Stimulated activated CD4-positive, alpha-beta T cell treated with anti-CD3 and anti-CD28 coated beads, Interleukin-12 subunit alpha, Interleukin-12 subunit beta, amount 100 ng/mL, for 48 hours (primary cell): Measurements from ENCODE around the gene LYZL2.
"Not testable (repeated sequence)": the region's sequence is repeated elsewhere in the genome, so short reads cannot be mapped to it uniquely, and the experiment has no call there.

Experiments
- DNase-seq, 3 donors: peaks; one replicate each; pipeline ENCODE4 v3.0.0-alpha.2; 2020; ENCODE audit warnings: low read depth in 2 of 3, low spot score in 1 of 3

Gene LYZL2

GRCh38 chr10:30596013-30596412 lies 33.5 kb downstream of the LYZL2 start:
- DNase-seq, result no peak

GRCh38 chr10:30594077-30594476 lies 35.5 kb downstream of the LYZL2 start:
- DNase-seq, result no peak

- not testable (repeated sequence) for DNase-seq
Observed at GRCh38 chr10:30592770-30593169, 36.8 kb downstream of the LYZL2 start.

GRCh38 chr10:30591249-30591670 lies 38.3 kb downstream of the LYZL2 start:
- DNase-seq, result peak in 2 of 3 donors; percentile 11 to 49

GRCh38 chr10:30589441-30589840 lies 40.1 kb downstream of the LYZL2 start:
- DNase-seq, result no peak

- DNase-seq, result no peak
Observed at GRCh38 chr10:30587522-30588031, 42.0 kb downstream of the LYZL2 start.

- no peak for DNase-seq
Observed at GRCh38 chr10:30586828-30587227, 42.7 kb downstream of the LYZL2 start.

GRCh38 chr10:30583778-30584415 lies 45.7 kb downstream of the LYZL2 start:
- DNase-seq, result no peak

GRCh38 chr10:30581779-30582380 lies 47.7 kb downstream of the LYZL2 start:
- DNase-seq, result peak in 1 of 3 donors; percentile 37

- no peak for DNase-seq
Observed at GRCh38 chr10:30580676-30581075, 48.9 kb downstream of the LYZL2 start.

- no peak for DNase-seq
Observed at GRCh38 chr10:30580241-30580640, 49.3 kb downstream of the LYZL2 start.

- no peak for DNase-seq
Observed at GRCh38 chr10:30579574-30579973, 50.0 kb downstream of the LYZL2 start.

- DNase-seq, result no peak
Observed at GRCh38 chr10:30577048-30577447, 52.5 kb downstream of the LYZL2 start.

- no peak for DNase-seq
Observed at GRCh38 chr10:30576641-30577040, 52.9 kb downstream of the LYZL2 start.

GRCh38 chr10:30574432-30574796 lies 55.1 kb downstream of the LYZL2 start:
- no peak for DNase-seq

GRCh38 chr10:30573721-30574431 lies 55.7 kb downstream of the LYZL2 start:
- DNase-seq, result no peak

GRCh38 chr10:30565449-30565848 lies 64.1 kb downstream of the LYZL2 start:
- no peak for DNase-seq

- peak; percentile 11 to 32 (median 29) for DNase-seq
Observed at GRCh38 chr10:30562787-30563186, 66.8 kb downstream of the LYZL2 start.
